Muscle of arm (tissue), 12 donors: ENCODE results near the gene IGFBP4. TPM values are rescaled to one million over a fixed set of nuclear protein-coding genes. Genes with fewer than 3 reads are reported as not detected.

Source experiments
- DNase-seq: peaks from one replicate; pipeline ENCODE4 v3.0.0-alpha.2; 2013
- polyA plus RNA-seq, 12 donors: library from polyadenylated mRNA; unstranded; fragments of 120-200 nt; gene quantifications; one replicate each; pipeline ENCODE4 v1.2.1, GENCODE V29; 2013; ENCODE audit not compliant: insufficient read length in 12 of 12

The IGFBP4 gene
- polyA plus RNA-seq, 12 donors: 182 to 333 (median 234) TPM; not detected in 1

- DNase-seq: no peak
Observed at GRCh38 chr17:40486522-40487370, 43.5 kb downstream of the IGFBP4 start.

- no peak for DNase-seq
Observed at GRCh38 chr17:40487371-40488020, 44.2 kb downstream of the IGFBP4 start.

GRCh38 chr17:40490289-40490853 lies 47.1 kb downstream of the IGFBP4 start:
- DNase-seq: no peak

- no peak for DNase-seq
Observed at GRCh38 chr17:40490982-40491381, 47.7 kb downstream of the IGFBP4 start.

GRCh38 chr17:40491486-40491885 lies 48.2 kb downstream of the IGFBP4 start:
- no peak for DNase-seq

- no peak for DNase-seq
Observed at GRCh38 chr17:40493697-40494096, 50.4 kb downstream of the IGFBP4 start.

GRCh38 chr17:40495140-40495539 lies 51.9 kb downstream of the IGFBP4 start:
- no peak for DNase-seq

- no peak for DNase-seq
Observed at GRCh38 chr17:40496170-40496569, 52.9 kb downstream of the IGFBP4 start.

GRCh38 chr17:40496634-40497420 lies 53.6 kb downstream of the IGFBP4 start:
- no peak for DNase-seq

- DNase-seq: no peak
Observed at GRCh38 chr17:40497695-40498094, 54.4 kb downstream of the IGFBP4 start.

GRCh38 chr17:40498281-40499084 lies 55.2 kb downstream of the IGFBP4 start:
- no peak for DNase-seq

GRCh38 chr17:40499551-40500189 lies 56.4 kb downstream of the IGFBP4 start:
- DNase-seq: peak; percentile 51

- no peak for DNase-seq
Observed at GRCh38 chr17:40500190-40500589, 56.9 kb downstream of the IGFBP4 start.

GRCh38 chr17:40500709-40501108 lies 57.5 kb downstream of the IGFBP4 start:
- no peak for DNase-seq

GRCh38 chr17:40501499-40501911 lies 58.3 kb downstream of the IGFBP4 start, which contains the start of gene TNS4:
Gene TNS4 (minus strand): TSS chr17:40501623. CDS start chr17:40496425, 5,198 bp downstream.
- DNase-seq: no peak

GRCh38 chr17:40502716-40503115 lies 59.5 kb downstream of the IGFBP4 start:
- no peak for DNase-seq

GRCh38 chr17:40503154-40503553 lies 59.9 kb downstream of the IGFBP4 start:
- no peak for DNase-seq

GRCh38 chr17:40506786-40507185 lies 63.5 kb downstream of the IGFBP4 start:
- DNase-seq: no peak
